Activated CD4-positive, alpha-beta memory T cell treated with anti-CD3 and anti-CD28 coated beads for 36 hours (primary cell): ENCODE measurements around the gene SPATA31A3. TPM values are rescaled to one million over a fixed set of nuclear protein-coding genes. Genes with fewer than 3 reads are reported as not detected.
"Not testable (repeated sequence)": the region's sequence is repeated elsewhere in the genome, so short reads cannot be mapped to it uniquely, and the experiment has no call there.

Experiments
- CTCF ChIA-PET: fragments of 350-600 bp; sonication (Branson Sonifier 250); formaldehyde crosslinking; loops from one replicate; lab custom pipeline; 2021; ENCODE audit warnings: antibody characterized with exemption, inconsistent platforms; lab: Charles Lee
- POLR2A ChIA-PET: fragments of 350-600 bp; sonication (Branson Sonifier 250); formaldehyde crosslinking; loops from one replicate; lab custom pipeline; 2021; ENCODE audit warnings: antibody characterized with exemption; lab: Charles Lee
- DNase-seq: peaks from one replicate; pipeline ENCODE4 v3.0.0-alpha.2; 2020
- H3K27ac Mint-ChIP-seq: one replicate; pipeline ENCODE4 v1.8.0; 2021; ENCODE audit warnings: mixed read lengths
- H3K27me3 Mint-ChIP-seq: one replicate; pipeline ENCODE4 v1.8.0; 2021; ENCODE audit warnings: mixed read lengths
- H3K36me3 Mint-ChIP-seq: one replicate; pipeline ENCODE4 v1.8.0; 2021; ENCODE audit warnings: mixed read lengths
- H3K4me1 Mint-ChIP-seq: one replicate; pipeline ENCODE4 v1.8.0; 2021; ENCODE audit warnings: low read depth, mixed read lengths
- H3K4me3 Mint-ChIP-seq: one replicate; pipeline ENCODE4 v1.8.0; 2021; ENCODE audit warnings: mild to moderate bottlenecking, mixed read lengths
- H3K9me3 Mint-ChIP-seq: one replicate; pipeline ENCODE4 v1.8.0; 2021; ENCODE audit warnings: mixed read lengths
- intact Hi-C: fragments of 100-400 bp; cut with micrococcal nuclease; formaldehyde crosslinking; loops from one replicate; pipeline ENCODE4 v1.15.1; 2023
- total RNA-seq, 2 experiments: library from RNA; stranded (reverse); gene quantifications; one replicate each; pipeline ENCODE4 v1.2.3, GENCODE V29; 2021

SPATA31A3 gene
- total RNA-seq: not detected

DNA sequence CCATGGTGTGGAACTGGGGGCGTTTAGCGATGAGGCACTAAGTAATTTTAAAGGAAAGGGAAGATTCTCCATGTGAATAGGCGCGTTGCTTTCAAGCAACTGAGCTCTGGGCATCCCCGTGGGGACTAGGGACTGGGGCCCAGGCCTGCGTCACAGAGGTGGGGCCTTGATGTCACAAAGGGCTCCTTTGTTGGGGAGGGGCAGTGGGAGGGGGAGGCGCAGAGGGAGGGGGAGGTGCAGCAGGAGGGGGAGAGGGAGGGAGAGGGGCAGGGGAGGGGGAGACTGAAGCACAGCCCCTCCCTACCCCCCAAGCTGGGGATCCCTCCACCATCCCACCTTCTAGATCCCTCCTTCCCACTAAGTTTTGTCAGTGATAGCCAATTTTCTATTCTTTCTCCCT lies at the start of gene SPATA31A3:
Gene SPATA31A3, minus strand, starts transcription at position 101 of the 400 bp plus-strand sequence. Its CDS starts 29 bp downstream, at position 72.
- H3K36me3 Mint-ChIP-seq, H3K9me3 Mint-ChIP-seq, POLR2A ChIA-PET, DNase-seq, H3K4me1 Mint-ChIP-seq, intact Hi-C loops, H3K27ac Mint-ChIP-seq, H3K4me3 Mint-ChIP-seq, CTCF ChIA-PET, H3K27me3 Mint-ChIP-seq: not testable (repeated sequence)

DNA sequence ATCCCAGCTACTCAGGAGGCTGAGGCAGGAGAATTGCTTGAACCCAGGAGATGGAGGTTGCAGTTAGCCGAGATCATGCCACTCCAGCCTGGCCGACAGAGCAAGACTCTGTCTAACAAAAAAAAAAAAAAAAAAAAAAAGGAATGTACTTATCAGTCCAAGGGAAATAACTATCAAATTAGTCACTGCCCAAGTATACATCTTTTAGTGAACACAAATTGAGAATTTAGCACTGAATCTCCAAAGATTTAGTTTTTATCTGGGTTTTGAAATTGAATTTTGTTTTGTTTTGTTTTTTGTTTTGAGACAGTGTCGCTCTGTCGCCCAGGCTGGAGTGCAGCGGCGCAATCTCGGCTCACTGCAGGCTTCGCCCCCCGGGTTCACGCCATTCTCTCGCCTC lies 39.8 kb downstream of the SPATA31A3 start:
- intact Hi-C loops: not testable (repeated sequence)

DNA sequence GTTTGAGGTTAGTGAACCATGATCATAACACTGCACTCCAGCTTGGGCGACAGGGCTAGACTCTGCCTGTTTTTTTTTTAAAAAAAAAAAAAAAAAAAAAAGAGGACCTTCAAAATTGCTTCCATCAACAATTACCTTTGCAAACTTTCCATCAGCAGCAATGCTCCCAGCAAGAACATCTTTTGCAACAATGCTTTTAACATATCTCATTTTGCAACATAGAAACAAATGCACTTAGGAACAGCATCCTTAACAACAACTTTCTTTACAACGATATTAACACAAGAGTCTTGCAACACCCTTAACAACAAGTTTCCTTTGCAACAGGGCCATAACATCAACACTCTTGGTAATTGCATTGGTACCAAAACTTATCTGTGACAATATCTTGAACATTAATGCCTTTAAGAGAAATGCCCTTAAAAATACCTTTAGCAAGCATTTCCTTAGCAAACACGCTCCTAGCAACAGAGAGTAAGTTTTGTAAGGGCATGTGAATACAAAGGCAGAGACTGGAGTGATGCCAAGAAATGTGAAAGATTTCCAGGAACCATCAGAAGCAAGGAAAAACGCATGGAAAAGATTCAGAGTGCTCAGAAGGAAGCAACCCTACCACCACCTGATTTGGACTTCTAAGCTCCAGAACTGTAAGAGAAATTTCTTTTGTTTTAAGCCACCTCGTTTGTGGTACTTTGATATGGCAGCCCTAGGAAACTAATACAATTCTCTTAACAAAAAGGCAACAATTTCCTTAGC lies 49.8 kb downstream of the SPATA31A3 start:
- H3K36me3 Mint-ChIP-seq, H3K4me1 Mint-ChIP-seq, H3K9me3 Mint-ChIP-seq, H3K27ac Mint-ChIP-seq, intact Hi-C loops, CTCF ChIA-PET, H3K4me3 Mint-ChIP-seq, DNase-seq, POLR2A ChIA-PET, H3K27me3 Mint-ChIP-seq: not testable (repeated sequence)

More for the DNA sequence above, 39.8 kb downstream of the SPATA31A3 start:
- POLR2A ChIA-PET, H3K4me1 Mint-ChIP-seq, H3K36me3 Mint-ChIP-seq, DNase-seq, H3K4me3 Mint-ChIP-seq, H3K27me3 Mint-ChIP-seq, H3K9me3 Mint-ChIP-seq, H3K27ac Mint-ChIP-seq, CTCF ChIA-PET: not testable (repeated sequence)

- H3K4me3 Mint-ChIP-seq, H3K27ac Mint-ChIP-seq, CTCF ChIA-PET, H3K4me1 Mint-ChIP-seq, H3K9me3 Mint-ChIP-seq, H3K27me3 Mint-ChIP-seq, intact Hi-C loops, DNase-seq, H3K36me3 Mint-ChIP-seq, POLR2A ChIA-PET: not testable (repeated sequence)
These were observed 52.2 kb downstream of the SPATA31A3 start for GRCh38 chr9:66939878-66940830.

DNA sequence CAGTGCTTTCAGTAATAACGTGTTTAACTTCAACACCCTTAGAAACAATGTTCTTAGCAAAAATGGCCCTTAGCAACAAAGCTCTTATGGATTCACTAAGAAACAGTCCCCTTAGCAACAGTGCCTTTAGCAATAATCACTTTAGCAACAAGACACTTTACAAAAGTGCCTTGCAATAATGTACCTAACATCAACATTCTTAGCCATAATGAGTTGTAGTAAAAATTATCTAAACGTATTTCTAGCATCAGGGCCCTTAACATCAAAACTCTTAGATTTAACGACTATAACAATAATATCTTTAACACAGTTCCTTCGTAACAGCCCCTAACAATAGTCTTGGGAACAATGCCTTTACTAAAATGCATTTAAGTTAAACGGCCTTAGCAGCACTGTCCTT lies 54.0 kb downstream of the SPATA31A3 start:
- POLR2A ChIA-PET, H3K4me1 Mint-ChIP-seq, H3K27me3 Mint-ChIP-seq, H3K9me3 Mint-ChIP-seq, H3K27ac Mint-ChIP-seq, DNase-seq, CTCF ChIA-PET, H3K36me3 Mint-ChIP-seq, intact Hi-C loops, H3K4me3 Mint-ChIP-seq: not testable (repeated sequence)

DNA sequence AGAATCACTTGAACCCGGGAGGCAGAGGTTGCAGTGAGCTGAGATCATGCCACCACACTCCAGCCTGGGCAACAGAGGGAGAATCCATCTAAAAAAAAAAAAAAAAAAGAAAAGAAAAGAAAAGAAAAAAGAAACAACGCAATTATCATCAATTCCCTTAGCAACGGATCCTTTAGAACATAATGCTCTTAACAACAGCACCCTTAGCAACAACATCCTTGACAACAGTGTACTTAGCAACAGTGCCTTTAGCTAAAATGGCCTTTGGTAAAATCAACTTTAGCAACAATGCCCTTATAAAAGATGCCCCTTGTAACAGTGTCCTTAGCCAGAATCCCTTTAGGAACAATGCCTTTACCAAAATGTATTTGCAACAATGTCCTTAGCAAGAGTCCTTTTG lies 54.7 kb downstream of the SPATA31A3 start:
- H3K27ac Mint-ChIP-seq, DNase-seq, H3K9me3 Mint-ChIP-seq, POLR2A ChIA-PET, H3K4me1 Mint-ChIP-seq, H3K27me3 Mint-ChIP-seq, intact Hi-C loops, H3K36me3 Mint-ChIP-seq, H3K4me3 Mint-ChIP-seq, CTCF ChIA-PET: not testable (repeated sequence)

Other genes starting within 250 kb of the SPATA31A3 start
- 1 to 10 TPM; 2.5 to 3.1 TPM for gene ZNF658, start 91.8 kb downstream of the SPATA31A3 start, total RNA-seq